HepG2 (cell line): ENCODE data around the gene DHX58. TPM values are rescaled to one million over a fixed set of nuclear protein-coding genes. Genes with fewer than 3 reads are reported as not detected.

Experiments
- ATAC-seq: fragments of 200-7000 bp; cut with Tn5 transposase; 3 replicates; pipeline ENCODE4 v1.9.1; 2020; ENCODE audit warnings: mild to moderate bottlenecking, moderate library complexity
- BruUV-seq: library from RNA; stranded (reverse); fragments of 400-500 nt; replicated peaks from 2 replicates; lab custom pipeline; 2021; lab: Mats Ljungman, UMichigan
- CTCF ChIA-PET: fragments of 300-600 bp; formaldehyde crosslinking; extraction: SDS; loops from one replicate; lab custom pipeline; 2021; ENCODE audit warnings: low total read pairs, inconsistent platforms, low intra/inter-chr PET ratio; lab: Yijun Ruan, JAX
- POLR2A ChIA-PET: fragments of 350-600 bp; sonication (Branson Sonifier 250); formaldehyde crosslinking; loops from one replicate; lab custom pipeline; 2020; ENCODE audit warnings: antibody characterized with exemption, inconsistent platforms; lab: Yijun Ruan, JAX
- DNase-seq: peaks from one replicate; pipeline ENCODE4 v3.0.0-alpha.2; 2015; ENCODE audit warnings: low spot score
- FAIRE-seq: peaks from 3 replicates; lab custom pipeline; 2011; peaks lifted over from hg19 to GRCh38; lab: Jason Lieb, UNC
- H2AFZ ChIP-seq: one replicate; pipeline ENCODE4 v1.6.1; 2011; ENCODE audit warnings: low read length, inconsistent platforms
- H3K27ac ChIP-seq: fragments of 300-600 bp; 3 replicates; pipeline ENCODE4 v1.8.0; 2011; ENCODE audit warnings: mixed run types, mild to moderate bottlenecking, mixed read lengths, low read length, inconsistent platforms; ENCODE audit not compliant: insufficient read depth; ENCODE audit errors: extremely low read length
- H3K27me3 ChIP-seq, 2 experiments: fragments of 200-600 bp in 1 of 2; 2 replicates in 1 of 2; 3 replicates in 1 of 2; pipeline versions ENCODE4 v1.6.0 to v1.8.0; 2011; ENCODE audit warnings: low read length in 2 of 2, mild to moderate bottlenecking in 2 of 2, moderate library complexity in 2 of 2, inconsistent platforms in 1 of 2; ENCODE audit not compliant: insufficient read depth in 2 of 2, control insufficient read depth in 1 of 2
- H3K36me3 ChIP-seq, 2 experiments: fragments of 200-600 bp in 1 of 2; replicated peaks in 1 of 2; 2 replicates in 1 of 2; 3 replicates in 1 of 2; pipeline versions ENCODE4 v1.5.1 to v1.8.0; 2011; ENCODE audit warnings: low read length in 2 of 2, inconsistent platforms in 1 of 2; ENCODE audit not compliant: insufficient read depth in 2 of 2, control insufficient read depth in 1 of 2
- H3K4me1 ChIP-seq: 2 replicates; pipeline ENCODE4 v1.5.1; 2012; ENCODE audit warnings: low read length, inconsistent platforms; ENCODE audit not compliant: insufficient read depth
- H3K4me2 ChIP-seq: 2 replicates; pipeline ENCODE4 v1.6.0; 2011; ENCODE audit warnings: low read depth, low read length, inconsistent platforms
- H3K4me3 ChIP-seq, 3 experiments: fragments of 200-600 bp in 1 of 3; sonication (generic), shearing (Covaris generic) in 1 of 3; replicated peaks in 1 of 3; 2 replicates each; pipeline ENCODE4 v1.5.1; 2011 to 2016; ENCODE audit warnings: low read length in 3 of 3, inconsistent platforms in 2 of 3, low read depth in 2 of 3, mild to moderate bottlenecking in 2 of 3, control low read depth in 1 of 3, mixed read lengths in 1 of 3; ENCODE audit not compliant: insufficient read depth in 1 of 3
- H3K79me2 ChIP-seq: one replicate; pipeline ENCODE4 v1.6.1; 2011; ENCODE audit warnings: low read length, inconsistent platforms; ENCODE audit not compliant: insufficient read depth
- H3K9ac ChIP-seq: 2 replicates; pipeline ENCODE4 v1.6.0; 2011; ENCODE audit warnings: mild to moderate bottlenecking, low read depth, low read length, inconsistent platforms; ENCODE audit not compliant: insufficient read depth
- H3K9me3 ChIP-seq: 2 replicates; pipeline ENCODE4 v1.5.1; 2012; ENCODE audit warnings: mild to moderate bottlenecking, low read length
- H4K20me1 ChIP-seq: 2 replicates; pipeline ENCODE4 v1.6.0; 2011; ENCODE audit warnings: inconsistent platforms, mild to moderate bottlenecking, low read length, moderate library complexity; ENCODE audit not compliant: insufficient read depth
- ETV6 ChIP-seq: sonication (generic); formaldehyde crosslinking; conservative IDR thresholded peaks from 2 replicates; pipeline ENCODE4 v1.4.0; 2020; ENCODE audit warnings: missing genetic modification reagents
- HINFP ChIP-seq: sonication (generic); formaldehyde crosslinking; IDR thresholded peaks from 2 replicates; pipeline ENCODE4 v1.4.0; 2020; ENCODE audit warnings: low read depth, mild to moderate bottlenecking, missing genetic modification reagents
- KDM2A ChIP-seq: sonication (generic); formaldehyde crosslinking; IDR thresholded peaks from 2 replicates; pipeline ENCODE4 v1.4.0; 2020; ENCODE audit warnings: low read depth, missing genetic modification reagents, borderline replicate concordance
- SAP130 ChIP-seq: IDR thresholded peaks from 2 replicates; pipeline ENCODE4 v1.6.1; 2016; ENCODE audit warnings: low read depth
- ZNF629 ChIP-seq: sonication (generic); formaldehyde crosslinking; conservative IDR thresholded peaks from 2 replicates; pipeline ENCODE4 v1.5.0; 2020; ENCODE audit warnings: missing genetic modification reagents
- ZNF652 ChIP-seq: IDR thresholded peaks from 2 replicates; pipeline ENCODE4 v1.6.1; 2016; ENCODE audit warnings: low read depth, borderline replicate concordance
- WGBS: methylation state at CpG from one replicate; pipeline ENCODE4 v1.1.6; 2017; ENCODE audit warnings: low lambda C conversion rate; 5-methylcytosine and 5-hydroxymethylcytosine counted together
- in situ Hi-C: cut with HindIII; loops from 2 replicates; pipeline ENCODE4 v1.10.0; 2017; ENCODE audit warnings: low pct_unique_long_range_greater_than_20kb; ENCODE audit not compliant: extremely low pct_ligation_motif_present
- intact Hi-C: fragments of 100-400 bp; cut with micrococcal nuclease; formaldehyde crosslinking; loops from one replicate; pipeline ENCODE4 v1.10.0; 2022; ENCODE audit not compliant: unreplicated experiment
- polyA plus RNA-seq, 8 experiments: library from polyadenylated mRNA; depleted of rRNA in 3 of 8; stranded (reverse) in 7 of 8; unstranded in 1 of 8; fragments of >200 nt; fragmentation: Illumina TruSeq in 4 of 8; extraction: Trizol in 4 of 8; gene quantifications; 2 replicates each; pipeline versions ENCODE4 v1.2.1 to v1.2.3, GENCODE V29; 2011 to 2016; ENCODE audit warnings: low read depth in 4 of 8, missing spikeins in 1 of 8, mixed read lengths in 1 of 8; ENCODE audit not compliant: insufficient read depth in 1 of 8
- total RNA-seq, 5 experiments: library from RNA; depleted of rRNA; stranded (reverse); fragments of >200 nt; fragmentation: Illumina TruSeq; extraction: Trizol; gene quantifications; 2 replicates each; pipeline ENCODE4 v1.2.3, GENCODE V29; 2016; ENCODE audit warnings: low read depth in 1 of 5
- TF ChIP-seq, protein P1 (sequence below): sonication (generic); formaldehyde crosslinking; IDR thresholded peaks from 2 replicates; pipeline ENCODE4 v1.9.0; 2021; ENCODE audit warnings: missing genetic modification reagents, borderline replicate concordance

The DHX58 gene
- total and polyA plus RNA-seq, 2 of the 13 experiments (the other 11 are each of a cell fraction or from before 2014, with no cell fraction given) = 6.7 to 7.8 TPM

DNA sequence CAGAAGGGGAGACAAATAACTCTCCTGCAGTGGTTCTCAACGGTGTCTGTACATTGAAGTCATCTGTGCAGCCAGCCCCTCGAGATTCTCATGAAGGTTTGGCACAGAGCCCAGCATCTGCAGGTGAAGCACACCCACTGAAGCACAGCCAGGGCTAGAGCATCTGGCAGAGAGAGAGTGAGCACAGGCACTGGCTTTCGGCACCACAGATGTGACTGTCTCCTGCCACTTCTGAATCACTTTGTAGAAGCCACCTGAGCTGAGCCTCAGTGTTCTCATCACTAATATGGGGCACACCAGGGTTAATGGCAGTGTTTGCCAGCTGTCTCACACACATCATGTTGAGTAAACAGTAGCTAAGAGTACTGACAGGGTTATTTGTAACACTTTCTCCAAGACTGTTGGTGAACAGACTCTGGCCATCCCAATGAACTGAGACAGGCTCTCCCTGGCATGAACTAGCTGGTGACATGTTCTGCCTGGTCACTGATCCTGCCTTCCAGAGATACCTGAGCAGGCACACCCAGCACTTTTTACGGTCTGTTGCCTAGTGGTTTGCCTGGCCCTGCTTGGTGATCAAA lies 21.0 kb upstream of the DHX58 start:
- no TSS peak for BruUV-seq
- TF ChIP-seq ZNF629 = peak; percentile 83
- TF ChIP-seq ETV6 (CRISPR knock-in tag) = no peak
- TF ChIP-seq, protein P1, sequence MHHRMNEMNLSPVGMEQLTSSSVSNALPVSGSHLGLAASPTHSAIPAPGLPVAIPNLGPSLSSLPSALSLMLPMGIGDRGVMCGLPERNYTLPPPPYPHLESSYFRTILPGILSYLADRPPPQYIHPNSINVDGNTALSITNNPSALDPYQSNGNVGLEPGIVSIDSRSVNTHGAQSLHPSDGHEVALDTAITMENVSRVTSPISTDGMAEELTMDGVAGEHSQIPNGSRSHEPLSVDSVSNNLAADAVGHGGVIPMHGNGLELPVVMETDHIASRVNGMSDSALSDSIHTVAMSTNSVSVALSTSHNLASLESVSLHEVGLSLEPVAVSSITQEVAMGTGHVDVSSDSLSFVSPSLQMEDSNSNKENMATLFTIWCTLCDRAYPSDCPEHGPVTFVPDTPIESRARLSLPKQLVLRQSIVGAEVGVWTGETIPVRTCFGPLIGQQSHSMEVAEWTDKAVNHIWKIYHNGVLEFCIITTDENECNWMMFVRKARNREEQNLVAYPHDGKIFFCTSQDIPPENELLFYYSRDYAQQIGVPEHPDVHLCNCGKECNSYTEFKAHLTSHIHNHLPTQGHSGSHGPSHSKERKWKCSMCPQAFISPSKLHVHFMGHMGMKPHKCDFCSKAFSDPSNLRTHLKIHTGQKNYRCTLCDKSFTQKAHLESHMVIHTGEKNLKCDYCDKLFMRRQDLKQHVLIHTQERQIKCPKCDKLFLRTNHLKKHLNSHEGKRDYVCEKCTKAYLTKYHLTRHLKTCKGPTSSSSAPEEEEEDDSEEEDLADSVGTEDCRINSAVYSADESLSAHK (CRISPR knock-in tag) = no peak
- TF ChIP-seq ZNF652 (CRISPR knock-in tag) = peak; percentile 84
- TF ChIP-seq KDM2A (CRISPR knock-in tag) = no peak
- no peak for TF ChIP-seq HINFP (CRISPR knock-in tag)
- TF ChIP-seq SAP130 = peak; percentile 25; the same call in 1 of the 2 replicates
- Histone ChIP-seq H3K27me3 (no peaks in the 10 kb centered on the region), H3K9ac (no peak overlapping the region), H3K79me2 (peaks cover 60% of the 10 kb centered on the region), H3K27ac (no peak overlapping the region), H3K9me3 (no peaks in the 10 kb centered on the region), H3K4me2 (no peak overlapping the region), H3K36me3 (peaks cover 24 to 63% of the 10 kb centered on the region in 2 experiments), H4K20me1 (peaks cover 3% of the 10 kb centered on the region), H2AFZ (no peak overlapping the region), H3K4me3 (no peak overlapping the region), H3K4me1 (peaks cover 48% of the 10 kb centered on the region)
- ATAC-seq (no peak), DNase-seq (no peak), FAIRE-seq (no peak)
- CTCF ChIA-PET = no interaction called here
- in situ Hi-C loops = no loop called here
- POLR2A ChIA-PET = interaction anchor here (1.0 to 1.4 kb wide), 3 partner anchors 9 to 21 kb away, joined by 3 to 5 read pairs (median 3); partner anchors contain the start of gene KAT2A
- intact Hi-C loops = no loop called here
- 87% methylated on average over 3 of the region's 4 CpGs for WGBS
